IPS-11a (cell line): ENCODE data around the gene ADCY9.
"Not testable (repeated sequence)": the region's sequence is repeated elsewhere in the genome, so short reads cannot be mapped to it uniquely, and the experiment has no call there.

Experiments
- H3K4me3 ChIP-seq: one replicate; pipeline ENCODE4 v1.5.1; 2013; ENCODE audit warnings: low read depth, low read length, control low read depth

ADCY9 gene

DNA sequence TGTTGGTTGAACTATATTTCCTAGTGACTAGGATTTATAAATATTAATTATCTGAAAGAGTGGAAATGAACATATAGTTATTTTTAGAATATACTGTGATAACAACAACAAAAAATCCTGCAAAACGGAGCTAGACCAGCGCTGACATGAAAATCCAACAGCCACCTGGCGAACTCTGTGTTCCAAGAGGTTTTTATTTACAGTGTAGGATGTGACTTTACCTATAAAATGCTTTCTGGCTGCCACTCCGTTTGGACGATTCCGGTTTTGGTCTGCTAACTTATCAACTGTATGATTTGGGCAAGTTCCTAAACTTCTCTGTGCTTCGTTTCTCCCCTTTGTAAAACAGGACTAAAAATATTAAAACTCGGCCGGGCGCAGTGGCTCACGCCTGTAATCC is 73.7 kb downstream of the ADCY9 start:
- no peak overlapping the region for H3K4me3 ChIP-seq

GRCh38 chr16:4038448-4038847 is 77.8 kb downstream of the ADCY9 start:
- H3K4me3 ChIP-seq = no peak overlapping the region

- H3K4me3 ChIP-seq = not testable (repeated sequence)
Measured at GRCh38 chr16:4036952-4037351, 79.3 kb downstream of the ADCY9 start.

DNA sequence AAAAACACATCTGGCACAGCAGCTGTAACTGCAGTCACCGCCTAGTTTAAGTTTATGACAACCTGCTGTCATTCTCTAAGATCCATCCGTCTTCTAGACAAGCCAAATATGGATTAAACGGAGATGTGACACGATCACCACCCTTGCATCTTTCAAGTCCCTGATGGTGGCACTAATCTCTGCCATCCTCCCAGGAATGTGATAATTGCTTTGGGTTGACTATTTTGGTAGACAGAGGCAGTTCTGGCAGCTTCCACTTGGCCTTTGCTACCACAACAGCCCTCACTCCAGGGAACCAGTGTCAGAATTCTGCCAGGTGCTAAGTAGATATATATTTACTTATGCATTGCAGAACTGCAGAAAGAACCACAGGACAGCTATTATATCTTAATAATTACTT is 81.3 kb downstream of the ADCY9 start:
- no peak overlapping the region for H3K4me3 ChIP-seq

DNA sequence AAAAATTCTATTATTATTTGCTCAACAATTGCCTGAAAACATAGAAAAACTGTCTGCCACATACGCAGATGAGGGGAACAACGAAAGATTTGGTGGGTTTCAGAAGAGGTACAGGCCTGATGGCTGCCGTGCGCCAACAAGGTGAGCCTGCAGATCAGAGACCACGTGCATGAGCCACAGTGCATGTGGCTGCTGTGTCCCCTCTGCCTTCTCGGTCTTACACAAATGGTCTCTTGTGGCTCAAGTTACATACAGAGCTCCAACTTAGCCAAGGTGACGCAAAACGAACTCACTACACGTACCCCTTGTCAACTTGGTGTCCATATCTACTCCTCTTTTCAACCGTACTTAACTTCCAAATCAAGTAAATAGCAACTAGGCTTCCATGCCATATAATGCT is 82.3 kb downstream of the ADCY9 start:
- H3K4me3 ChIP-seq = no peak overlapping the region

DNA sequence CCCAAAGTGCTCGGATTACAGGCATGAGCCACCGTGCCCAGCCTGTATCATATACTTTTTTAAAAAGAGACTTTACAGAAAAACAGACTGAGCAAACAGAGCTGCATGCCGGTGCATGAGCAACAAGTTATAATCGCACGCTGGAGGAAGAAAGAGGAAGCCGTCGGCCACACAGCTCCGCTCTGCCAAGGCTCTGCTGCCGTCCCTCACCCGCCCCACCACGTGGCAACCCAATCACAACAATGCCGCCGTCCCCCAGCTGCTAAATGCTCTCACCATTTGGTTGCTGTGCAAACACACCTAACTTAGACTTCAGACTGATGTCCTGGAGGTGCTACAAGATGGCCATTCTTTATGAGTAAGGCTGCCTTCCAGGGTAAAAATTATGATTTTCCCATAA is 83.5 kb downstream of the ADCY9 start:
- no peak overlapping the region for H3K4me3 ChIP-seq

DNA sequence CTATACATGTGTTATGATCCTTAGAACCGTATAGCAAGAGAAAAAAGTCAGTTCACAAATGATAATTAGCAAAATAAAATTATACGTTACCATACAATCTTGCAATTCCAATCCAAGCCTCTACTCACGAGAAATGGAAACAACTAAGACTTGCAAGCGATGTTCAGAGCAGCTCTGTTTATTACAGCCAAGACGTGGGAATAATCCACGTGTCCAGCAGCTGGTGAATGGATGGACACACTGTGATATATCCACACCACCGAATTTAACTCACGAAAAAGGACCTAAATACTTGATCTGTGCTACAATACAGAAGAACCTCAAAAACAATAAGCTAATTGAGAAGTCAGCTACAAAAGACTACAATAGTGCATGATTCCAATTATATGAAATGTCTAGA is 88.1 kb downstream of the ADCY9 start:
- no peak overlapping the region for H3K4me3 ChIP-seq

GRCh38 chr16:4026854-4027253 is 89.4 kb downstream of the ADCY9 start:
- no peak overlapping the region for H3K4me3 ChIP-seq

GRCh38 chr16:4025428-4025827 is 90.8 kb downstream of the ADCY9 start:
- H3K4me3 ChIP-seq = no peak overlapping the region

DNA sequence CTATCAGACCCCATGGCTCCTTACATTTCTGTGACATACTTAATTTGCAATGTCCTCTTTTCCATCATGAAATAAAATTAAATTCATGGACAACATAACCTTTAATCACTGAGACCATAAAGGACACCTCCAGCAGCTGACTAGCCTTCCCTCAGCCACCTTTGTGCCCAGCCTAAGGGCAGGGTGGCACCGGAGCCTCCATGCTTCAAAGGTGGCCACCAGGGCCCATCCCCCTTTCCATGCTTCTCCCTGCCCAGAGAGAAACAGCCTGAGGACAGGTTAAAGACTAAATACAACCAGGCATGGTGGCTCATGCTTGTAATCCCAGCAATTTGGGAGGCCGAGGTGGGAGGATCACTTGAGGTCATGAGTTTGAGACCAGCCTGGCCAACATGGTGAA is 94.3 kb downstream of the ADCY9 start:
- H3K4me3 ChIP-seq = no peak overlapping the region

DNA sequence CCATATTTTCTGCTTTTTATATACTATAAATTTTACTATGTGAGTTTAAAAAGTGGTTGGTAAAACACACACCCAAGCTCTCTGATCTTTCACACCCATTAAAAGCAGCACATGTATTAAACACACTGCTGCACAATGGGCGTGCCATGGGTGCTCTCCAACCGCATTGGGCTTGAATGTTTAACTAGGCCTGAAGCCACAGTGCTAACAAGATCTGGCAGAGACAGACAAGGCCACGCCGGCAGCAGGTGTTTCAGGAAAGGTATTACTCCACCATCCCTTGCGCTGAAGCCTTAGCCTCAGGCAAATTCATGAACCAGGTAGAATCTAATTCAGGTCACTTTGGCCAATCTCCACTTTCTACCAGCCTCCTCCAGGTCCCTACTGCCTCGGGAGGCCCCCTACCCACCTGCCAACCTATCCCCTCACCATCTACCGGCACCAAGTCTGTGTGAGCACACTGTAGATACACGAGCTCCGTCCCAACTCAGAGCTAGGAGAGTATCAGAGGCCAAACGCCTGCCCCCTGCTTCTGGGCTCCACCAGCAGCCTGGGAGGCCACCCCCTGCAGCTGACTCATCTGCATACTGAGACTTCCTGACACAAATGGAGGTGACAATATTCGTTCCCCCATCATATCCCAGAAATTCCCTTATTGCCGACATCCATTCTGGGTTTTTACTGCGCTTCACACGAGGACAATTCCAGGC is 95.0 kb downstream of the ADCY9 start:
- no peak overlapping the region for H3K4me3 ChIP-seq

- H3K4me3 ChIP-seq = no peak overlapping the region
Measured at GRCh38 chr16:4019371-4019791, 96.9 kb downstream of the ADCY9 start.

GRCh38 chr16:4018391-4018790 is 97.9 kb downstream of the ADCY9 start:
- H3K4me3 ChIP-seq = no peak overlapping the region

- no peak overlapping the region for H3K4me3 ChIP-seq
Measured at GRCh38 chr16:4017807-4018206, 98.4 kb downstream of the ADCY9 start.

DNA sequence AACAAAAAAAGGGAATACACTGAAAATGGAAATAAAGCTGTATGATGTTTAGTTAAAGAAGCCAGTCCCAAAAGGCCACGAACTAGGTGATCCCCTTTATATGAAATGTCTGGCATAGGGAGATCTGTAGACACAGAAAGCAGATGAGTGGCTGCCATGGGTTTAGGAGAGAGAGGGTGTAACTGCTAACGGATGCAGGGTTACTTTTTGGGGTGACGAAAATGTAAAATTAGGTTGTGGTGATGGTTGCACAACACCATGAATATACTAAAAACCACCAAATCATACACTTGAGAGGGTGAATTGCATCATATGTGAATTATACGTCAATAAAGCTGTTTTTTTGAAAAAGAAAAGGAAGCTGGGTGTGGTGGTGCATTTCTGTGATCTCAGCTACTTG is 99.6 kb downstream of the ADCY9 start:
- no peak overlapping the region for H3K4me3 ChIP-seq

DNA sequence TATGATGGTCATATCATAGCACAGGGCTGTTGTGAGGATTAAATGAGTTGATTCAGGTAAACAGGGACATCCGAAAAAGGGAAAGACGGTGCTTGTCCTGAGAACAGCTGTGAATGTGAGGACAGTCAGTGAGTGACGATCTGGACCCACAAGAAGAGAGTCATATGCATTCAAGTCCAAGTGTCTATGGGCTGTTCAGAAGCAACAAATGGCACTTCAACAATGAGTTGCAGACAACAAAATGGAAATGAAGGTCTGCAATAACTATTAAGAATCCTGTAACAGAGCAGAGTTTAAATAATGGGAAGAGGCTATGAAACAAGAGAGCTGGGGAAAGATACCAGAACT is 100.3 kb downstream of the ADCY9 start:
- H3K4me3 ChIP-seq = no peak overlapping the region

DNA sequence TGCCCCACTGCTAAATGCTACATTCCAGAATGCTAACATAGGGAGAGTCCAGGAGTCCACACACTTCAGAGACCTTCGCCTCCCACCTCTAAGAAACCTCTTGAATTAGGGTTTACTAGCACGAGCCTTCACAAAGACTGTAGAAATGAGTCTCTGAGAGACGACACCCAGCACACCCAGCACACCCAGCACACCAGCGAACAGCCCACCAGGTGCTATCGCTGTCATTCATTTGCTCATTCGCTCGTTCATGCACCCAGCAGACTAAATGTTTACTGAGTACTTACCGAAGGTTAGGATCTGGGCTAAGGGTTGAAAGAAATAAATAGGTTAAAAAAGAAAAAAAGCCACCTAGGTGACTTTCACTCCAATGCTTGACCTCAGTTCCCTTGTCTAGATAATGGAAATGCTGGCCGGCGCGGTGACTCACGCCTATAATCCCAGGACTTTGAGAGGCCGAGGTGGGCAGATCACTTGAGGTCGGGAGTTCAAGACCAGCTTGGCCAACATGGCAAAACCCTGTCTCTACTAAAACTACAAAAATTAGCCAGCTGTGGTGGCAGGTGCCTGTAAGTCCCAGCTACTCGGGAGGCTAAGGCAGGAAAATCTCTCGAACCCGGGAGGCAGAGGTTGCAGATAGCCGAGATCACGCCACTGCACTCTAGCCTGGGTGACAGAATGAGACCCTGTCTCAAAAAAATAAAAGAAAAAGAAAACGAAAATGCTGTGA is 100.8 kb downstream of the ADCY9 start:
- H3K4me3 ChIP-seq = no peak overlapping the region

DNA sequence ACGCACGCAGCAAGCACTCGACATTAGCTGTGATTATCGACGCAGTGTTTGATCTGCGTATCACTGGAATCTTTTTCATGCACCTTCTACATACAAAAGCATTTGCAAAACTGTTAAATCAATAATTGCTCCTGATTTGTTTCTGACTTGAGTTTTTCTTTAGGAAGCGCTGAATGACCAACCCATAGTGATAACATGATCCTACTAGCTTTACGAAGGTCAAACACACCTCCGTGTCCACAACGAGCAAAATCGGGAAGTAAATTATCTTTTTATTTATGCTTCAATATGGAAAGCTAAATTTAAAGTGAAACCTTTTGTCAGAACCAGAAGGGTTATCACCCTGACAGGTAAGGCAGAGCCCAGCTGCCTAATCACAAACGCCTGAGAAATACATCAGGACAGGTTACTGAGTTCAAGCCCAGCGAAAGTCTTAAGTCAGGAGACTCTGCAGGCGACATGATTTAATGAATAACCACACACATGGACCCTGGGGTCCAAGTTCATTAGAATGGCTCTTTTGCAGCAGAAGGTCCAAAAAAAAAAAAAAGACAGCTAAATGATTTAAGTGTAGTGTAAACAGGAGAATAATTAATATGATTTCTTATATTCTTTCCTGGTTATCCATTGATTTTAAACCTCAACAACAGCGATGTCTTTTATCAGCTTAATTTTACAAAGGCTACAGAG is 104.2 kb downstream of the ADCY9 start:
- H3K4me3 ChIP-seq = no peak overlapping the region

DNA sequence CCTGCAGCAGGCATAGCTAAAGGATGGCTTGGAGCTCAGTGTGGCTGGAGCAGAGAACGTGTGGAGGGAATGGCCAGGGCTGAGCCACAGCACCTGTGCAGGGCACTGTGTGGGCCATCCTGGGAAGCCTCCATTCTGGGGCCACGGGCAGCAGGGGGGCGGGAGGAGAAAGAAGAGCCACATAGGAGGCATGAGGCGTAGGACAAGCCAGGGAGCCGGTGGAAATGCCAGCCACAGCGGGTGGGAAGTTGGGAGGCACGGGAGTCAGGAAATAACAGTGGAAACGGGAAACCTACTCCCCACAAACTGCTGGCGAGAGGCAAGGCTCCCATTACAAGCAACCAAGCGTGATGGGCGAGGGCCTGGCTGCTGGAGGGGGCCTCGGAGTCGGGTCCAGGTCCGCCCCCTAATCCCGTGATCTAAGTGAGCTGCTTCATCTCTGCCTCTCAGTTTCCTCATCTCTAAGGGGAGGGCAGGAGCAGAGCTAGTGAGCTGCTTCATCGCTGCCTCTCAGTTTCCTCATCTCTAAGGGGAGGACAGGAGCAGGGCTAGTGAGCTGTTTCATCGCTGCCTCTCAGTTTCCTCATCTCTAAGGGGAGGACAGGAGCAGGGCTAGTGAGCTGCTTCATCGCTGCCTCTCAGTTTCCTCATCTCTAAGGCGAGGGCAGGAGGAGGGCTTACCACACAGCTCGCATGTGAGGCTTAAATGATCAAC is 104.9 kb downstream of the ADCY9 start:
- no peak overlapping the region for H3K4me3 ChIP-seq

- H3K4me3 ChIP-seq = no peak overlapping the region
Measured at GRCh38 chr16:4010225-4011158, 105.8 kb downstream of the ADCY9 start.
